Measurements from ENCODE around the gene RAMP1.

DNA sequence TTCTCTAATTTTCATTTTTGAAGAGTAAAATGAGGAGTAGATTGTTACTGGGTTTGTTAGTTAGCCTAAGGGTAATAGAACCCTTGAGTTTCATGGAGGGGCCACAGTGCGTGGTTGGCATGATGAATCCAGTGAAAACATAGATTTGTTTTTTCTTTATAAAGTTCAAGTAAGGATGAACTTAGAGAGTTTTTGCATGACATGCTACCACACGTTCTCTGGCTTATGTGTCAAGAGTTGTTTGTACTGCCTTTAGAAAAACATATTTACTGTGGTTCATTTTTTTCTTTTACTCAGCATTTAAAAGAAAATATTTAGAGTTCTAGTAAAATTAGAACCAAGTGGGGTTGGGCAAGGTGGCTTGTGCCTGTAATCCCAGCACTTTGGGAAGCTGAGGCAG lies 39.0 kb upstream of the RAMP1 start:
- no peak for TF ChIP-seq POLR2A (IDR thresholded peaks at IDR 0.05)
- TF ChIP-seq, protein P1, sequence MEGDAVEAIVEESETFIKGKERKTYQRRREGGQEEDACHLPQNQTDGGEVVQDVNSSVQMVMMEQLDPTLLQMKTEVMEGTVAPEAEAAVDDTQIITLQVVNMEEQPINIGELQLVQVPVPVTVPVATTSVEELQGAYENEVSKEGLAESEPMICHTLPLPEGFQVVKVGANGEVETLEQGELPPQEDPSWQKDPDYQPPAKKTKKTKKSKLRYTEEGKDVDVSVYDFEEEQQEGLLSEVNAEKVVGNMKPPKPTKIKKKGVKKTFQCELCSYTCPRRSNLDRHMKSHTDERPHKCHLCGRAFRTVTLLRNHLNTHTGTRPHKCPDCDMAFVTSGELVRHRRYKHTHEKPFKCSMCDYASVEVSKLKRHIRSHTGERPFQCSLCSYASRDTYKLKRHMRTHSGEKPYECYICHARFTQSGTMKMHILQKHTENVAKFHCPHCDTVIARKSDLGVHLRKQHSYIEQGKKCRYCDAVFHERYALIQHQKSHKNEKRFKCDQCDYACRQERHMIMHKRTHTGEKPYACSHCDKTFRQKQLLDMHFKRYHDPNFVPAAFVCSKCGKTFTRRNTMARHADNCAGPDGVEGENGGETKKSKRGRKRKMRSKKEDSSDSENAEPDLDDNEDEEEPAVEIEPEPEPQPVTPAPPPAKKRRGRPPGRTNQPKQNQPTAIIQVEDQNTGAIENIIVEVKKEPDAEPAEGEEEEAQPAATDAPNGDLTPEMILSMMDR (IDR thresholded peaks at IDR 0.05 in 4 of 5, conservative IDR thresholded peaks at IDR 0.05 in 1 of 5), result no peak
